ENCODE results near the gene HDAC9. TPM values are rescaled to one million over a fixed set of nuclear protein-coding genes. Genes with fewer than 3 reads are reported as not detected.
"Not testable (repeated sequence)": the region's sequence is repeated elsewhere in the genome, so short reads cannot be mapped to it uniquely, and the experiment has no call there.

The HDAC9 gene
- total RNA-seq, 4 donors from 2014 or later: 10.3 to 48.4 (median 12.2) TPM

DNA sequence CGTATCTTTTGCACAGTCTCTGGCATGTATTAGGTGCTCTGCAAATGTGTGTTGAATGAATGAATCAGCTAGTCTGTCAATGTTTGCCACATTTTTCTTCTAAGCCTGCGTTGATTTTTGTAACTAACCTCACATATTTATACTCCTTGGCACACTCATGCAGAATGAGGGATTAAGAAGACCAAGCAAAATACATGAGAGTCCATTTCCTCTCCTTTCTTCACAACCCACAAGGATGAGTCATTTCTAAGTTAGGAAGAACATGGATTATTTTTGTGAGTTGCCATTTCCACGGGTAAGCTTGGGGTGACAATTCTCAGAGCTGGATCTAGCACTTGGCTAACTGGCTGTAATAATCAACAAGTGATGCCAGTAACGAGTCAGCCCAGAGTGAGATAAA, 463.1 kb downstream of the HDAC9 start:
- TF ChIP-seq POLR2A (IDR thresholded peaks at IDR 0.05) (no peak), EP300 (IDR thresholded peaks at IDR 0.05) (no peak)
- TF ChIP-seq, protein P1, sequence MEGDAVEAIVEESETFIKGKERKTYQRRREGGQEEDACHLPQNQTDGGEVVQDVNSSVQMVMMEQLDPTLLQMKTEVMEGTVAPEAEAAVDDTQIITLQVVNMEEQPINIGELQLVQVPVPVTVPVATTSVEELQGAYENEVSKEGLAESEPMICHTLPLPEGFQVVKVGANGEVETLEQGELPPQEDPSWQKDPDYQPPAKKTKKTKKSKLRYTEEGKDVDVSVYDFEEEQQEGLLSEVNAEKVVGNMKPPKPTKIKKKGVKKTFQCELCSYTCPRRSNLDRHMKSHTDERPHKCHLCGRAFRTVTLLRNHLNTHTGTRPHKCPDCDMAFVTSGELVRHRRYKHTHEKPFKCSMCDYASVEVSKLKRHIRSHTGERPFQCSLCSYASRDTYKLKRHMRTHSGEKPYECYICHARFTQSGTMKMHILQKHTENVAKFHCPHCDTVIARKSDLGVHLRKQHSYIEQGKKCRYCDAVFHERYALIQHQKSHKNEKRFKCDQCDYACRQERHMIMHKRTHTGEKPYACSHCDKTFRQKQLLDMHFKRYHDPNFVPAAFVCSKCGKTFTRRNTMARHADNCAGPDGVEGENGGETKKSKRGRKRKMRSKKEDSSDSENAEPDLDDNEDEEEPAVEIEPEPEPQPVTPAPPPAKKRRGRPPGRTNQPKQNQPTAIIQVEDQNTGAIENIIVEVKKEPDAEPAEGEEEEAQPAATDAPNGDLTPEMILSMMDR (IDR thresholded peaks at IDR 0.05): no peak
- no peaks in the 10 kb centered on the region for H3K36me3 ChIP-seq
- no peak for DNase-seq (ENCODE audit: low spot score in 2 of 2)
- no peaks in the 10 kb centered on the region for H3K27me3 ChIP-seq
- H3K4me1 ChIP-seq: no peaks in the 10 kb centered on the region
- WGBS, 2 donors: 82 to 84% methylated on average over 4 of the region's 4 CpGs
- no peaks in the 10 kb centered on the region for H3K9me3 ChIP-seq
- no peak overlapping the region for H3K27ac ChIP-seq
- no peak overlapping the region for H3K4me3 ChIP-seq

DNA sequence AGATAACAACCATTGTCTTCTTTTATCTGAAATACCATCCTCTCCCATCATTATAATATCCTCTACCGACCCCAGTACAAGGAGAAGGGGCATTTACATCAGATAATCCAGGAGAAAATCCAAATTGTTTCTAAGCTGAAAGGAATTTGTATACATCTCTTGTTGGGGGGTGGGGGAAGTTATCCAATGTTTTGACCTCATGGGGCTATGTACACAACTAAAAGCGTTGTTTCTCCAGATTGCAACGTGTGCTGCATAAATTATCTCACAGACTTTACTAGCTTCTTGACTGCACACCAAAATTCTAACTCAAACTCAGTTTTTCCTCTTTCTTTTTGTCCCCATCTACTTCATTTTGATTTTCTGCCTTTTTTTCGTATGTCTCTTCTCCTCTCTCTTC, 465.2 kb downstream of the HDAC9 start:
- no peak overlapping the region for H3K4me3 ChIP-seq
- no peak for TF ChIP-seq POLR2A (IDR thresholded peaks at IDR 0.05)
- TF ChIP-seq, protein P1 (IDR thresholded peaks at IDR 0.05): no peak
- TF ChIP-seq EP300 (IDR thresholded peaks at IDR 0.05): no peak
- no peak for DNase-seq (ENCODE audit: low spot score in 2 of 2)
- whole genome bisulfite sequencing, 2 donors: 45 to 47% methylated on average over 4 of the region's 4 CpGs
- no peaks in the 10 kb centered on the region for H3K36me3 ChIP-seq
- no peaks in the 10 kb centered on the region for H3K27me3 ChIP-seq
- H3K27ac ChIP-seq: no peak overlapping the region
- H3K4me1 ChIP-seq: no peaks in the 10 kb centered on the region
- H3K9me3 ChIP-seq: no peaks in the 10 kb centered on the region

DNA sequence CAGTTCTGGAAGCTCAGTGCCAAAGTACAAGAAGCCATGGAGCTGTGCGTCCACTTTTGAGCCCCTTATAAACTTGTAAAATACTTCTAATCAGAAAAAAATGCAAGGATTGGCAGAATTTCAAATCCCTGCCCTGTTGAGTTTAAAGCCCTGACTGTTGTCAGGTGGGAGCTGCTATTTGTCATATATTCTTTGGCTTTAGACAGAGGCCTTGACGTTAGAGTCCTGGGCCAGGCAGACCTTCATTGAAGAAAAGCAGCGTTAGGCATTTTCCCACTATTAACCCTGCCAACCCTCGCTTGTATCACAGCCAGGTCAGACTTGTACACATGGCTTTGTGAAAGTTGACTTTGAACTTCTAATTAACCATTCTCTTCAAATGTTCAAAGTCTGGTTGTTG, 466.5 kb downstream of the HDAC9 start:
- no peak overlapping the region for H3K4me3 ChIP-seq

DNA sequence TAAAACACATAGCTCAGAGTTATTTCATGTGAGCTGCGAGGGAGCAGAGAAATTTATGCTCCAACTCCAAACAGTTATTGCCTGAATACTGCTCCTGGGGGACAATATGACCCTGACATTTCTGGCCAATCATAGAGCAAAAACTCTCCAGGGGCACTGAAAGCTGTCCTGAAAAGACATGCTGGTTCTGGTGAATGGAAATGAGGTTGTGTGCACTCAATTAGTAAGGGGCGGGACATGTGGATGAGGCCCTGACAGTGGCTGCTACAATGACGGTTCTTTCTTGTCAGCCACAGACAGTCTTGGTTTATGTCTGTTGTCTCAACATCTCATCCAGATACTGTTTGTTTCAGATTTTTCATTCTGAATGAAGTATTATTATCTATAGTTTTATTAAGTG, 470.1 kb downstream of the HDAC9 start:
- Histone ChIP-seq H3K27me3 (no peaks in the 10 kb centered on the region), H3K27ac (no peak overlapping the region), H3K9me3 (no peaks in the 10 kb centered on the region), H3K4me3 (no peak overlapping the region), H3K36me3 (no peaks in the 10 kb centered on the region), H3K4me1 (no peaks in the 10 kb centered on the region)
- 65 to 66% methylated on average over 3 of the region's 3 CpGs for WGBS, 2 donors
- TF ChIP-seq, protein P1 (IDR thresholded peaks at IDR 0.05): no peak
- TF ChIP-seq EP300 (IDR thresholded peaks at IDR 0.05) (no peak), POLR2A (IDR thresholded peaks at IDR 0.05) (no peak)
- no peak for DNase-seq (ENCODE audit: low spot score in 2 of 2)

More for the DNA sequence above, 466.5 kb downstream of the HDAC9 start:
- WGBS, 2 donors: 64 to 66% methylated on average over 4 of the region's 4 CpGs
- Histone ChIP-seq H3K27me3 (no peaks in the 10 kb centered on the region), H3K36me3 (no peaks in the 10 kb centered on the region), H3K4me1 (no peaks in the 10 kb centered on the region), H3K9me3 (no peaks in the 10 kb centered on the region), H3K27ac (no peak overlapping the region)
- TF ChIP-seq, protein P1 (IDR thresholded peaks at IDR 0.05): no peak
- TF ChIP-seq EP300 (IDR thresholded peaks at IDR 0.05): no peak
- TF ChIP-seq POLR2A (IDR thresholded peaks at IDR 0.05): no peak
- DNase-seq (ENCODE audit: low spot score in 2 of 2): no peak

DNA sequence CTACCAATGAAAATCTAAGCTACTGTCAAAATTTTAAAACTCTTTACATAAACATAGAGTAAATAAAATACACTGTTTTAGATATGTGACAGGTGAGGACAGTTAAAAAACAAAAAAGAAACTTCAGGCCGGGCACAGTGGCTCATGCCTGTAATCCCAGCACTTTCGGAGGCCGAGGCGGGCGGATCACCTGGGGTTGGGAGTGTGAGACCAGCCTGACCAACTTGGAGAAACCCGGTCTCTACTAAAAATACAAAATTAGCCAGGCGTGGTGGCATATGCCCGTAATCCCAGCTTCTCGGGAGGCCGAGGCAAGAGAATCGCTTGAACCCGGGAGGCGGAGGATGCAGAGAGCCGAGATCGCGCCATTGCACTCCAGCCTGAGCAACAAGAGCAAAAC, 472.2 kb downstream of the HDAC9 start:
- not testable (repeated sequence) for H3K27me3 ChIP-seq; H3K36me3 ChIP-seq; DNase-seq (ENCODE audit: low spot score in 2 of 2); H3K27ac ChIP-seq; H3K9me3 ChIP-seq; H3K4me1 ChIP-seq; H3K4me3 ChIP-seq
- WGBS, 2 donors: 96 to 98% methylated on average over 16 of the region's 16 CpGs

DNA sequence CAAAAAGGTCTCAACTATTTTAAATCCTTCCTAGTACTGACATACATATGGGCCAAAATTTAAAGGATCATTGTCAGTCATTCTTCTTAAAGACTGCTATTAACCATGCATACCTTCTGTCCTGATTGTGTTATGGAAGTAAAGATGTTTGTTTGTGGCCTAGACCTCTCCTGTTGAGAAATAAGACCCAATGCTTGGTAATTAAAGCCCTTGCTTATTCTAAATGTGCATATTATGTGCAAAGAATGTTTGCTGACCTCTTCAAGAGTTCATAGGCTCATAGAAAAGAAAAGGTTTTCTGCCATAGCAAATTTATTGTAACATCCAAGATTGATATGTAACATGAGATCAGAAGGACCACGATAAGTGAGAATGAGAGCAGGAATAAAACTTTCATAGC, 476.3 kb downstream of the HDAC9 start:
- Histone ChIP-seq H3K27ac (no peak overlapping the region), H3K4me3 (no peak overlapping the region), H3K9me3 (no peaks in the 10 kb centered on the region), H3K4me1 (peaks cover 0 to 12% (median 0%) of the 10 kb centered on the region in 4 donors), H3K36me3 (no peaks in the 10 kb centered on the region), H3K27me3 (peaks cover 0 to 2% of the 10 kb centered on the region in 2 donors)
- no peak for DNase-seq (ENCODE audit: low spot score in 2 of 2)
- WGBS, 2 donors: 82 to 87% methylated on average over 1 of the region's 1 CpG
- no peak for TF ChIP-seq EP300 (IDR thresholded peaks at IDR 0.05)
- no peak for TF ChIP-seq POLR2A (IDR thresholded peaks at IDR 0.05)
- TF ChIP-seq, protein P1 (IDR thresholded peaks at IDR 0.05): no peak
